Type B pancreatic cell (in vitro differentiated cells): Measurements from ENCODE around the gene THRB. TPM values are rescaled to one million over a fixed set of nuclear protein-coding genes. Genes with fewer than 3 reads are reported as not detected.

Experiments
- DNase-seq: peaks from one replicate; pipeline ENCODE4 v3.0.0; 2021; ENCODE audit warnings: mixed read lengths; ENCODE audit not compliant: unreplicated experiment; ENCODE audit errors: extremely low spot score
- H3K27ac Mint-ChIP-seq: 2 replicates; pipeline ENCODE4 v1.8.0; 2021; ENCODE audit warnings: mild to moderate bottlenecking, mixed read lengths
- H3K27me3 Mint-ChIP-seq: 2 replicates; pipeline ENCODE4 v1.8.0; 2021; ENCODE audit warnings: mixed read lengths
- H3K36me3 Mint-ChIP-seq: 2 replicates; pipeline ENCODE4 v1.8.0; 2021; ENCODE audit warnings: mixed read lengths
- H3K4me1 Mint-ChIP-seq: one replicate; pipeline ENCODE4 v1.8.0; 2021; ENCODE audit warnings: mixed read lengths; ENCODE audit not compliant: unreplicated experiment
- H3K4me3 Mint-ChIP-seq: 2 replicates; pipeline ENCODE4 v1.8.0; 2021; ENCODE audit warnings: mild to moderate bottlenecking, mixed read lengths
- H3K9me3 Mint-ChIP-seq: 2 replicates; pipeline ENCODE4 v1.8.0; 2021; ENCODE audit warnings: mixed read lengths
- total RNA-seq: library from RNA; stranded (reverse); gene quantifications from 2 replicates; pipeline ENCODE4 v1.2.1, GENCODE V29; 2021; ENCODE audit warnings: low replicate concordance
- TF ChIP-seq, protein P1 (sequence below): fragments of 200-600 bp; sonication (generic); conservative IDR thresholded peaks from 2 replicates; pipeline ENCODE4 v1.5.0; 2021; ENCODE audit warnings: antibody characterized with exemption, mild to moderate bottlenecking

The THRB gene
- total RNA-seq, 1 donor from 2014 or later: 15.6 TPM

DNA sequence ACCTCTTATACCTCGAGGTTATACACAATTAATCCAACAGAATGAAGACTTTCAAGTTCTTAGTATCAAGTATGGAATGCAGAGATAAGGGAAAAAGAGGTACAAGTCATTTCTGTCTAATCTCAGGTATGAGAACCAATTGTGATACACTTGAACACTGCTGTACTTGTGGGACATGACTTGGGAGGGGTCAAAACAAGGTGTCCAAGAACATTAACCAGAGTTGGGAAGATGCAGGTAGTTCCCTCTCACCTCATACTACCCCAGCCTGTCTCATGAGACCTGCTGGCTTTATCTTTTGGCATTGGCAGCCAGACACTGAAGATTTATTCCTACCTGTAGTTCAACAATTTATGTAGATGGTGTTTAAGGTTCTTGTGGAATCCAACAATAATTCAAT, 339.9 kb downstream of the THRB start:
- no peaks in the 10 kb centered on the region for H3K36me3 Mint-ChIP-seq
- H3K4me1 Mint-ChIP-seq: peaks cover 25% of the 10 kb centered on the region
- TF ChIP-seq, protein P1, sequence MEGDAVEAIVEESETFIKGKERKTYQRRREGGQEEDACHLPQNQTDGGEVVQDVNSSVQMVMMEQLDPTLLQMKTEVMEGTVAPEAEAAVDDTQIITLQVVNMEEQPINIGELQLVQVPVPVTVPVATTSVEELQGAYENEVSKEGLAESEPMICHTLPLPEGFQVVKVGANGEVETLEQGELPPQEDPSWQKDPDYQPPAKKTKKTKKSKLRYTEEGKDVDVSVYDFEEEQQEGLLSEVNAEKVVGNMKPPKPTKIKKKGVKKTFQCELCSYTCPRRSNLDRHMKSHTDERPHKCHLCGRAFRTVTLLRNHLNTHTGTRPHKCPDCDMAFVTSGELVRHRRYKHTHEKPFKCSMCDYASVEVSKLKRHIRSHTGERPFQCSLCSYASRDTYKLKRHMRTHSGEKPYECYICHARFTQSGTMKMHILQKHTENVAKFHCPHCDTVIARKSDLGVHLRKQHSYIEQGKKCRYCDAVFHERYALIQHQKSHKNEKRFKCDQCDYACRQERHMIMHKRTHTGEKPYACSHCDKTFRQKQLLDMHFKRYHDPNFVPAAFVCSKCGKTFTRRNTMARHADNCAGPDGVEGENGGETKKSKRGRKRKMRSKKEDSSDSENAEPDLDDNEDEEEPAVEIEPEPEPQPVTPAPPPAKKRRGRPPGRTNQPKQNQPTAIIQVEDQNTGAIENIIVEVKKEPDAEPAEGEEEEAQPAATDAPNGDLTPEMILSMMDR: no peak
- peak overlapping the region; percentile 54 for H3K27ac Mint-ChIP-seq
- H3K27me3 Mint-ChIP-seq: no peaks in the 10 kb centered on the region
- peak overlapping the region; percentile 8 for H3K4me3 Mint-ChIP-seq
- no peak for DNase-seq
- no peaks in the 10 kb centered on the region for H3K9me3 Mint-ChIP-seq

DNA sequence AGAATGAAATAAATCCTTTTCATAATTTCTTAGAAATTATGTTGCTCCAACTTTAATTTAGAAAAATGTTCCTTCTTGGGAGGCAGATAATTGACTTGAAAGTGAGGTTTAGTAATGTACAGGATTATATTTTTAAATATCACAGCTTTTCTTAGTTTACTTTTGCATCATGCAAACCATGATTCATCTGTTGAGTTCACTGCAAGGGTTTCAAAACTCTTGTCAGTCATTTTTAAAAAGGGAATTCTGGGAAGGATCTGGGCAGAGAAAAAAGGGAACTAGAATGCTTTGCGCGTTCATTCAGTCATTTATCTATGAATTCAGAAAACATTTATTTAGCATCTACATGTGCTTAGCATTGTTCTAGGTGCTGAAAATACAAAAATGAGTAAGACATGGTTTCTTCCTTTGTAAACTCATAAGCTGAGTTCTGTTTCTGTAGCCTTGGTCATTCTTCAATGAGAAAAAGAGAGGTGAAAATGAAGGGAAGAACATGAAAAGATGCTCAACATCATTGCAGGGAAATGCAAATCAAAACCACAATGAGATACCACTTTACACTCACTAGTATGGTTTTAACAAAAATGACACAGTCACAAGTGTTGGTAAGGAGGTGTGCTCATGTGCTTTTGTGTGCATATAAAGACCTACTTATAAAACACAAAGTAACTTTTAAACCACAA, 340.5 kb downstream of the THRB start:
- no peak for DNase-seq
- no peaks in the 10 kb centered on the region for H3K27me3 Mint-ChIP-seq
- H3K27ac Mint-ChIP-seq: peak overlapping the region; percentile 54
- TF ChIP-seq, protein P1: no peak
- no peaks in the 10 kb centered on the region for H3K36me3 Mint-ChIP-seq
- H3K4me3 Mint-ChIP-seq: no peak overlapping the region
- H3K9me3 Mint-ChIP-seq: no peaks in the 10 kb centered on the region
- H3K4me1 Mint-ChIP-seq: peaks cover 25% of the 10 kb centered on the region

DNA sequence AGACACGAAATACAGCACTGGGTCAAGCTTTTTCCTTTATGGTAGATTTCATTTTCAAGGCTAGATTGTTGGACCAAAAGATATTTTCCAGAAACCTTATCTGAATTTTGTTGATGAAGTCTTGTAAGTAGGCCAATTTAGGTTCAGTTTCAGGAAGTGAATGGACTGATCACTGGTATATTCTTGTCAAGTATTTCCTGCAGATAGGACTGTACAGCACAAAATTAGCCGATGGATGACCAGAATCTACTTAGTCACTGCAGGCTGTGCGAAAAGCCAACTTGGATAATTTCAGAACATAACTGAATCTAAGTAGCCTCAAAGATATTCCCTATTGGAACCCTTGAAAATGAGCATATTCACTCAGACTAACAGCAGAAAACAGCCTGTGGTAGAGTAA, 343.1 kb downstream of the THRB start:
- H3K9me3 Mint-ChIP-seq: no peaks in the 10 kb centered on the region
- TF ChIP-seq, protein P1: no peak
- H3K36me3 Mint-ChIP-seq: no peaks in the 10 kb centered on the region
- no peaks in the 10 kb centered on the region for H3K27me3 Mint-ChIP-seq
- DNase-seq: no peak
- peak overlapping the region; percentile 86 for H3K27ac Mint-ChIP-seq
- no peak overlapping the region for H3K4me3 Mint-ChIP-seq
- H3K4me1 Mint-ChIP-seq: peaks cover 18% of the 10 kb centered on the region

DNA sequence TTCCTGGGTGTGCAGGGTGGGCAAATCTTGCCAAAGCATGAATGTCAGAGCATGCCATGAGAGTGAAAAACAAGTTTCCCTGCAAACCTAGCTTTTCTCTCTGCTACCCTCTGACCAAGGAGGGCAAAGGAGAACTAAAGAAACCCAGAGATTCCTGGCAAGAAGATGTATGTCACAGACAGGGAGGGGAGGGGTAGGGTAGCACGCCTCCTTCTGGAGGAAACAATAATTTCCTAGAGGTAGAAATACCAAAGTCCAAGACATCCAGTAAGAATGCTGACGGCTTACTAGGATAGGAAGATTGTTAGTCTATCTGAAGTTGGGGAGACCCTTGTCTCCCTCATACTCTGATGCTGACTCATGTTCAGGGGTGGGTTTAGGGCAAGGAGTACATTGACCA, 345.6 kb downstream of the THRB start:
- Mint-ChIP-seq H3K4me1 (peaks cover 17% of the 10 kb centered on the region), H3K36me3 (no peaks in the 10 kb centered on the region), H3K27ac (no peak overlapping the region), H3K4me3 (peak overlapping the region; percentile 22), H3K27me3 (no peaks in the 10 kb centered on the region), H3K9me3 (no peaks in the 10 kb centered on the region)
- TF ChIP-seq, protein P1: peak; percentile 35
- no peak for DNase-seq

DNA sequence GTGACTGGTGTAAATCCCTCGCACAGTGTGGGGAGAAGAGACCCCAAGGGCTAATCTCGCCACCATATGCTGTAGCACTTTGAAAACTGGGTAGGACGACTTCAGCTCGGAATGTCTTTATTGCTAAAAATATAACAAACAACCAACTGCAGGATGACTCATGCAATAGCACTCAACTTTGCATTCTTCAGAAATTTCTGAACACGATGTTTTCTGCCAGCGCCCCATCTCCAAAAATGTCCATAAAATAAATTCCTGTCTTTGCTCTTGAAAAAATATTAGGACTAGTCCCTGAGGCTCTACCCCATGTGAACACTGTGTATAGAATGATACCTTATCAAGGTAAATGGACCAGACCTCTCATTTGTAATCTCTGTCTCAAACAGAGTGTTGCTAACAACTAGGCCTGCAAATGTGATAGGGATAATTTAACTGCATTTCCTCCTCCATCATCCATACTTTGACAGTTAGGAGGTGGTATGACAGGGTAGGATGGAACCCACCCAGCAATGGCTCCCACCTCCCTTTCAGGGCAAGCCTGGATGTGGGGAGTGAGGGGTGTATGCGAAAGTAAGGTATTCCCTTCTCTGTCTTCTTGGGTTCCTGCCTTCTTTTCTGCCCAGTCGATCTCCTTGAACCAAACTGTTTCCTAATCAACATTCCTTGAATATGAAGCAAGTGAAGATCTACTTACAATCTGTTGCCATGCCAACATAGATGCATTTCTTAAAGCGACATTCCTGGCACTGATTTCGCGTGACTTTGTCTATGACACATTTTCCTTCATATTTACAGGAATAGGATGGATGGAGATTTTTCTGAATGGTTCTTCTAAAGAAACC, 348.4 kb downstream of the THRB start:
- Mint-ChIP-seq H3K4me1 (peaks cover 13% of the 10 kb centered on the region), H3K27ac (peak overlapping the region; percentile 64)

More for the DNA sequence above, 348.4 kb downstream of the THRB start:
- TF ChIP-seq, protein P1: no peak
- Mint-ChIP-seq H3K36me3 (peaks cover 5% of the 10 kb centered on the region), H3K9me3 (no peaks in the 10 kb centered on the region), H3K27me3 (no peaks in the 10 kb centered on the region), H3K4me3 (peak overlapping the region; percentile 4)
- no peak for DNase-seq
